ENCODE results near the gene CFAP73.
"Not testable (repeated sequence)": the region's sequence is repeated elsewhere in the genome, so short reads cannot be mapped to it uniquely, and the experiment has no call there.

The CFAP73 gene

DNA sequence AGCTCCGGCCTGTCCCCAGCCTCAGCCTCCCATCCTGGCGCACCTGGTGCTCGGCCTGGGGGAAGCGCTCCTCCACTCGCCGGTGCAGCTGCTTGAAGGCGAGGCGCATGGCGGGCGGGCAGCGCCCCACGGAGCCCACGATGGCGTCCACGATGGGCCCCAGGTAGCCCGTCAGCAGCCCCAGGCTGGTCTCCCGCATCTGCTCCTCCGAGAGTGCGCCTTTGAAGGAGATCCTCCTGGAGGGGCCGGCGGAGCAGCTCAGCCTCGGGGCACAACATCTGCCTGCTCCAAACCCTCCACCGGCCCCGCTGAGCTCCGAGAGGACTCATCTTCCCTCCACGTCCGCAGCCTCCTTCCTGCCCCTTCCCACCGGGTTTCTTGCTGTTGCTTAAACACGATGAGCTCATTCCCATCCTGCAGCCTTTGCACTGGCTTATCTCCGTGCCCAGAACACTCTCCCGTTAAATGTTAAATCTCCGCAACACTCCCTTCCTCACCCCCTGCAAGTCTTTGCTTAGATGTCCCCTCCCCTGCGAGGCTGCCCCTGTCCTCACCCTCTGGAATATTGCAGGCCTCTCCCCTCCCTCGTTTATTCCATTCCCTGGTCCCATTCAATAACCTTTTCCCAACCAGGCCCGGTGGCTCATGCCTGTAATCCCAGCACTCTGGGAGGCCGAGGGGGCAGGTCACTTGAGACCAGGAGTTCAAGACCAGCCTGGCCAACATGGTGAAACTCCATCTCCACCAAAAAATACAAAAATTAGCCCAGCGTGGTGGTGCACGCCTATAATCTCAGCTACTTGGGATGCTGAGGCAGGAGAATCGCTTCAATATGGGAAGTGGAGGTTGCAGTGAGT, 37.3 kb upstream of the CFAP73 start:
- H3K4me3 Mint-ChIP-seq = no peak overlapping the region
- peaks cover 11% of the 10 kb centered on the region for H3K27me3 Mint-ChIP-seq
- CTCF ChIA-PET = no interaction called here
- DNase-seq = no peak
- H3K9me3 Mint-ChIP-seq = no peaks in the 10 kb centered on the region
- no peaks in the 10 kb centered on the region for H3K36me3 Mint-ChIP-seq
- no peak overlapping the region for H3K27ac Mint-ChIP-seq
- H3K4me1 Mint-ChIP-seq = peaks cover 5% of the 10 kb centered on the region

DNA sequence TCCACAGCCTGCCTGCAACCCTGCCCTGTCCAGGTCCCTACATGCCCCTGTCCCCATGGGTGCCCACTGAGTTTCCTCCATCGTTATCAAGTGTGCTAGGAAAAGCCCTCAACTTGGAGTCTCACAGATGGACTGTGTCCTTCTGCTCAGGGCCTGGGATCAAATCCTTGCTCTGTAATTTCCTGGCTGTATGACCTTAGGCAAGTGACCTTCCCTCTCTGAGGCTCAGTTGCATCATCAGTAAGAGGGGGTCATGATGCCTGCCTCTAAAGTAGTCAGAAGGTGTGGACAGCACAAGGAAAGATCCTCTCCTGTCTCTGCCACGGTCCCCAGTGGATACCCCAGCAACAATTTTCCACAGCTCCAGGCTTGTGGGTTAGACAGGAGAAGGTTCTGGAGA, 36.1 kb upstream of the CFAP73 start:
- no peaks in the 10 kb centered on the region for H3K9me3 Mint-ChIP-seq
- peaks cover 5% of the 10 kb centered on the region for H3K4me1 Mint-ChIP-seq
- peaks cover 6% of the 10 kb centered on the region for H3K27me3 Mint-ChIP-seq
- no peak for DNase-seq
- no peaks in the 10 kb centered on the region for H3K36me3 Mint-ChIP-seq
- H3K27ac Mint-ChIP-seq = no peak overlapping the region
- no peak overlapping the region for H3K4me3 Mint-ChIP-seq
- CTCF ChIA-PET = no interaction called here

GRCh38 chr12:113114447-113115178, 34.9 kb upstream of the CFAP73 start:
- CTCF ChIA-PET = interaction anchor here (1.3 kb wide), 1 partner anchor 56 kb away, joined by 6 read pairs; no protein-coding TSS in a partner anchor

DNA sequence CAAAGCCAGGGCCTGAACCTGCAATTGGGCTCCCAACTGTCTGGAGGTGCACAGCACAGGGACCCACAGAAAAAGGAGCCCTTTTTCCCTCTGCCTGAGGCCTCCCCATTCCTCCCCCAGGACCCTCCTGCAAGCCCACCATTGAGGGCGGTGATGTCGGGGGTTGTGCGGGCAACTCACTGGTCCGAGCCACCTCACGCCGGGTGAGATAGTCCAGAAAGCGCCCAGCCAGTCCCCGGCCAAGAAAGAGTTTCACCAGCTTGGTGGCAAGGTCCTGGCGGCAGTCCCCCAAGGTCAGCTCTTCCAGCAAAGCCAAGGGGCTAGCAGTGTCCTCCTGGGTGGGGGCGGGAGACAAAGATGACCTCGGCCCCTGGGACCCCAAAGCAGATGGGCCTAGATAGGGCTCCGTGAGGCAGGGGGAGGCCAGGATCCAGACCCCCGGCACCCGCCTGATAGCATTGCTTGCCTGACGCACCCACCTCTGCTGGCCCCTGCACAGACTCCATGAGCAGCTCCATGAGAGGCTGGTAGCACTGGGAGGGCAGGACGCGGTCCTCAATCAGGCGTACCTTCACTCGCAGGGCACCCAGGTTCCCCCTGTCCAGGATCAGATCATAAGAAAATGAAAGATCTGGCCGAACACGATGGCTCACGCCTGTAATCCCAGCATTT, 33.9 kb upstream of the CFAP73 start:
- Mint-ChIP-seq H3K27ac (no peak overlapping the region), H3K36me3 (no peaks in the 10 kb centered on the region), H3K9me3 (no peaks in the 10 kb centered on the region), H3K4me3 (no peak overlapping the region), H3K27me3 (peaks cover 12% of the 10 kb centered on the region), H3K4me1 (no peaks in the 10 kb centered on the region)
- DNase-seq = no peak
- CTCF ChIA-PET = interaction anchor here (1.3 kb wide), 1 partner anchor 55 kb away, joined by 6 read pairs; no protein-coding TSS in a partner anchor

More at GRCh38 chr12:113114447-113115178, 34.9 kb upstream of the CFAP73 start:
- H3K27ac Mint-ChIP-seq = no peak overlapping the region
- H3K27me3 Mint-ChIP-seq = peaks cover 8% of the 10 kb centered on the region
- DNase-seq = no peak
- no peaks in the 10 kb centered on the region for H3K9me3 Mint-ChIP-seq
- no peak overlapping the region for H3K4me3 Mint-ChIP-seq
- H3K4me1 Mint-ChIP-seq = peaks cover 5% of the 10 kb centered on the region
- no peaks in the 10 kb centered on the region for H3K36me3 Mint-ChIP-seq

DNA sequence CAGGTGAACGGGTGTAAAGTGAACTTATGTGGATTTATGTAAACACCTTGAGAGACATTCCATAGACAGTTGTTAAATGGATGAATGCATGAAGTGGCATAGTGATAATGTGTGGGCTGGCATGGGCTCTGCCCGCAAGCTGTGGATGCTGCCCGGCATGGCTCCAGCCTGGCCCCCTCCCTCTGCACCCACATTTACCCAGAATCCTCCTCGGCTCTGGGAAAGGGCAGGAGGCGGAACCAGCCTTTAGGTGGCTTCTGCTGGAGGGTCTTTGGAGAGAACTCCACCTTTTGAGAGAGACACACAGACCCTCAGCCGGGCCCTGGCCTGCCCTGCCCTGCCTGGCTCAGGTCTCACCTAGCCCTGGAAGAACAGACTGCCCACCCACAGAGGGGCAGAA, 32.6 kb upstream of the CFAP73 start:
- H3K4me3 Mint-ChIP-seq = no peak overlapping the region
- no peak overlapping the region for H3K27ac Mint-ChIP-seq
- no peak for DNase-seq
- H3K9me3 Mint-ChIP-seq = no peaks in the 10 kb centered on the region
- CTCF ChIA-PET = no interaction called here
- no peaks in the 10 kb centered on the region for H3K36me3 Mint-ChIP-seq
- H3K4me1 Mint-ChIP-seq = no peaks in the 10 kb centered on the region
- H3K27me3 Mint-ChIP-seq = peaks cover 17% of the 10 kb centered on the region

DNA sequence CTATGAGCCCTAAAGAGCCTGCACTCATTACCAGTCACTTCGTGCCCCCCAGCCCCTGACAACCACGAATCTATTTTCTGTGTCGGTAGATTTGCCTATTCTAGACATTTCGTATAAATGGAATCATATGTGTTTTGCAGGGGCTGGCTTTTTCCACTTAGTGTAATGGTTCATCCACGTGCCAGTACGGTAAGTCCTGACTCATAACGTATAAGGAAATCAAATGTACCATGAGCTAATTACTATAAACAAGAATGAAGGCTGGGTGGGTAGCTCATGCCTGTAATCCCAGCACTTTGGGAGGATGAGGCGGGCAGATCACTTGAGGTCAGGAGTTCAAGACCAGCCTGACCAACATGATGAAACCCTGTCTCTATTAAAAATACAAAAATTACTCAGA, 31.8 kb upstream of the CFAP73 start:
- H3K9me3 Mint-ChIP-seq, CTCF ChIA-PET, H3K4me1 Mint-ChIP-seq, H3K36me3 Mint-ChIP-seq, H3K27ac Mint-ChIP-seq, H3K4me3 Mint-ChIP-seq, DNase-seq: not testable (repeated sequence)
- H3K27me3 Mint-ChIP-seq = peaks cover 17% of the 10 kb centered on the region

DNA sequence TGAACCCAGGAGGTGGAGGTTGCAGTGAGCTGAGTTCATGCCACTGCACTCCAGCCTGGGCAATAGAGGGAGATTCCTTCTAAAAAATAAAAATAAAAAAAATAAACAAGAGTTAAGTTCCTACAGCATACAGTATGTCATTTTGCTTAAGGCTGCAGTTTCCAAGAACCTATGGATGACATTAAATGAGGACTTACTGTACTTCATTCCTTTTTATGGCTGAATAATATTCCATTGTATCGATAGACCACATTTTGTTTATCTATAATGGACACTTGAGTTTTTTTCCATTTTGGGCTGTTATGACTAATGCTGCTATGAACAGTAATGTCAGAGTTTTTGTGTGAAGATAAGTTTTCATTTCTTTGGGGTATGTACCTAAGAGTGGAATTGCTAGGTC, 31.4 kb upstream of the CFAP73 start:
- Mint-ChIP-seq H3K27me3 (peaks cover 17% of the 10 kb centered on the region), H3K36me3 (no peaks in the 10 kb centered on the region), H3K4me3 (no peak overlapping the region), H3K4me1 (no peaks in the 10 kb centered on the region), H3K27ac (no peak overlapping the region), H3K9me3 (peaks cover under 1% of the 10 kb centered on the region)
- CTCF ChIA-PET = no interaction called here
- DNase-seq = no peak

GRCh38 chr12:113119980-113120669, 29.4 kb upstream of the CFAP73 start:
- Mint-ChIP-seq H3K9me3 (peaks cover 4% of the 10 kb centered on the region), H3K27ac (no peak overlapping the region), H3K36me3 (no peaks in the 10 kb centered on the region), H3K27me3 (peaks cover 21% of the 10 kb centered on the region), H3K4me3 (no peak overlapping the region), H3K4me1 (no peaks in the 10 kb centered on the region)
- no peak for DNase-seq
- CTCF ChIA-PET = interaction anchor here (2.5 kb wide), 1 partner anchor 14 kb away, joined by 5 read pairs; no protein-coding TSS in a partner anchor

- Mint-ChIP-seq H3K9me3 (peaks cover 4% of the 10 kb centered on the region), H3K4me1 (no peaks in the 10 kb centered on the region), H3K27ac (no peak overlapping the region), H3K4me3 (no peak overlapping the region), H3K36me3 (no peaks in the 10 kb centered on the region), H3K27me3 (peaks cover 21% of the 10 kb centered on the region)
- no peak for DNase-seq
- CTCF ChIA-PET = interaction anchor here (2.5 kb wide), 1 partner anchor 14 kb away, joined by 5 read pairs; no protein-coding TSS in a partner anchor
Measured at GRCh38 chr12:113120670-113121370, 28.7 kb upstream of the CFAP73 start.

GRCh38 chr12:113127791-113128199, 21.7 kb upstream of the CFAP73 start:
- no peaks in the 10 kb centered on the region for H3K36me3 Mint-ChIP-seq
- peaks cover 5% of the 10 kb centered on the region for H3K4me1 Mint-ChIP-seq
- CTCF ChIA-PET = no interaction called here
- peaks cover 4% of the 10 kb centered on the region for H3K9me3 Mint-ChIP-seq
- no peak overlapping the region for H3K4me3 Mint-ChIP-seq
- H3K27ac Mint-ChIP-seq = no peak overlapping the region
- peaks cover 16% of the 10 kb centered on the region for H3K27me3 Mint-ChIP-seq
- no peak for DNase-seq

- Mint-ChIP-seq H3K27ac (no peak overlapping the region), H3K4me1 (peaks cover 5% of the 10 kb centered on the region), H3K27me3 (peaks cover 24% of the 10 kb centered on the region), H3K9me3 (no peaks in the 10 kb centered on the region), H3K36me3 (no peaks in the 10 kb centered on the region), H3K4me3 (no peak overlapping the region)
- CTCF ChIA-PET = interaction anchor here (1.0 kb wide), 1 partner anchor 80 kb away, joined by 5 read pairs; no protein-coding TSS in a partner anchor
- DNase-seq = no peak
Measured at GRCh38 chr12:113128802-113129663, 20.5 kb upstream of the CFAP73 start.

DNA sequence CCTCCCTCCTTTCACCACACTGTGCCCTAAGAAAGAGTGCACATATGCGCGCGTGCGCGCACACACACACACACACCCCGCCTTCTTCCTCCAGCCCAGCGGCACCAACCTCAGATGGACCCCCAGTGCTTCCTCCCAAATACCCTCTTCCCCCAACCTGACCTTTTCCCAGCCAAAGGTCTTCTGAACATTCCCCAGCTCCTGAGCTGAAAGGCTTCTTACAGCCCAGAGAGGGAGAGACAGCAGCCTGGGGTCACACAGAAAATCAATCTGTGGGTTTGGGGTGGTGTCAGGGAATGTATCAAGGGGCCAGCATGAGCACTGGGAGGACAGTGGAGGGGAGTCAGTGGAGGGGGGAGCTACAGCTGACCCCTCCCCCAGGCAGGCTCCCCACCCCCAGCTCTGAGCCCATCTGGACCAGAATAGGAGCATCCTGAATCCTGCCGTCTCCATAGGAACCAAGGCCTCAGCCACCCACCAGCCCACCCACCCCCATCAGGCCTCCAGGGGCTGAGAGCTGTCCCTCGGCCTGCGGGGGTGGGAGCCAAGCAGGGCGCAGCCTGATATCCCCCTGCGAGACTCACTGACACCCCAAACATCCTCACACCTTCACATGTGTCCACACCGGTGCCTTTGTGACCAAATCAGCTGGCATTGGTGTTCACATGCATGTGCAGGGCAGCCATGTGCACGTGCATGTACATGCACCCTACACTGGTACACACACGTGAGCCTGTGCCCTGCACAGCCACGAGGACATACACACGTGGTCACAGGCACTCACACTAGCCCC, 19.7 kb upstream of the CFAP73 start:
- H3K36me3 Mint-ChIP-seq = no peaks in the 10 kb centered on the region
- H3K27ac Mint-ChIP-seq = no peak overlapping the region
- H3K4me1 Mint-ChIP-seq = peaks cover 6% of the 10 kb centered on the region
- peaks cover 26% of the 10 kb centered on the region for H3K27me3 Mint-ChIP-seq
- no peak for DNase-seq
- no peaks in the 10 kb centered on the region for H3K9me3 Mint-ChIP-seq
- CTCF ChIA-PET = interaction anchor here (1.0 kb wide), 1 partner anchor 81 kb away, joined by 5 read pairs; no protein-coding TSS in a partner anchor
- no peak overlapping the region for H3K4me3 Mint-ChIP-seq

Data from activated naive CD4-positive, alpha-beta T cell treated with anti-CD3 and anti-CD28 coated beads, Interleukin-2, amount 10 ng/mL, durations not matched to agents 7 days and 5 days (primary cell).